GM18951 (cell line): Measurements from ENCODE around the gene TENM3.

ENCODE experiments used
- POLR2A ChIP-seq: IDR thresholded peaks from 4 replicates; pipeline ENCODE4 v1.6.1; 2011; ENCODE audit warnings: mild to moderate bottlenecking; ENCODE audit not compliant: insufficient read length, insufficient read depth; ENCODE audit errors: extremely low read depth
- in situ Hi-C: fragments of 300-500 bp; cut with MboI; formaldehyde crosslinking; loops from one replicate; pipeline ENCODE4 v1.12.0; 2022; ENCODE audit warnings: low sequenced_read_pairs, mixed read lengths, inconsistent platforms; ENCODE audit not compliant: unreplicated experiment

Gene TENM3

DNA sequence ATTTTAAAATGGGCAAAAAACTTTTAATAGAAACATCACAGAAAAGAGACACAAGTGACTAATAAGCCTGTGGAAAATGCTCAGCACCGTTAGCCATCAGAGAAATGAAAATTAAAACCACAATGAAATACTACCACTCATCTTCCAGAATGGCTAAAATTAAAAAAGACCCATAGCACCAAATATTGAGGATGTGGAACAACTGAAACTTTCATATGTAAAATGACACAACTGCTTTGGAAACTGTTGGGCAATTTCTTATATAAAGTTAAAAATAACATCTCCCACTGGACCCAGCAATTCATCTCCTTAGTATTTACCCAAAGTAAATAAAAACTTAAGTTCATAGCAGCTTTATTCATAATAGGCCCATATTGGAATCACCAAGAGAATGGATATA, 94.2 kb downstream of the TENM3 start:
- no peak for TF ChIP-seq POLR2A
- in situ Hi-C loops: no loop called here

DNA sequence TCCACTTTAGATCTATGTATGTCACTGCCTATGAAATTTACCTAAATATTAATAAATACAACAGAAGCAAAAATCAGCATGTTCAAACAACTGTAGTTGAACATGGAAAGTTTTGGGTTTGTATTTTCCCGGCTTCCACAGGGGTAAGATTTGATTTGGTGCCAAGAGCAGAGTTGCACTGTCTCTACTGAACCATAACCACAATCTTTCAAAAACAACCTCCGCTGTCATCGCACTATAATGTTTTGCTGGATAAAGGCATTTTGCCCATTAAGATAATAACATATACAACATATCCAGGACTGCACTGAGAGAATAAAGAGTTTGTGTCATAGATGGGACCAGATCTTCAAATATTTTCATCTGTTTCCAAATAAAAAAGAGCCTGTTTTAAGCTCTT, 94.9 kb downstream of the TENM3 start:
- in situ Hi-C loops: no loop called here
- TF ChIP-seq POLR2A: no peak

GRCh38 chr4:182338746-182339145, 95.5 kb downstream of the TENM3 start:
- in situ Hi-C loops: no loop called here
- TF ChIP-seq POLR2A: no peak

DNA sequence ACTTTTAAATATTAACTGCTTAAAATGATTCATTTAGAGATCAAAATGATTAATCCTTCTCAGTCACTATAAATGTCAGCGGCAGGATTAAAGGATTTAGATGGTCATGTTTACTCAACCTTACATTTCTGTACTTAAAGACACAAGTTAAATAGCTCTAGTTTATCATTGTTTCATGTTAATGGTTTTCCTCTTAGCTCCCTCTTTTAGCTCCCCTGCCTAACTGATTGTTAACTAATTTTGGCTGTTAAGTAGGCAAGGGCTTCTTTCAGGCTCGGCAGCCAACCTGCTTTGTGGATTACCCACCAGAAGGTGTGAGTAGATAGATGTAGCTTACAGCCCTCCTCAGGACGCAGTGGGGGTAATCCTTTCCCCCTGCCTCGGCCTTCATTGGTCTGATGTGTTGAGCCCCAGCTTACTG, 96.0 kb downstream of the TENM3 start:
- no peak for TF ChIP-seq POLR2A
- in situ Hi-C loops: no loop called here

DNA sequence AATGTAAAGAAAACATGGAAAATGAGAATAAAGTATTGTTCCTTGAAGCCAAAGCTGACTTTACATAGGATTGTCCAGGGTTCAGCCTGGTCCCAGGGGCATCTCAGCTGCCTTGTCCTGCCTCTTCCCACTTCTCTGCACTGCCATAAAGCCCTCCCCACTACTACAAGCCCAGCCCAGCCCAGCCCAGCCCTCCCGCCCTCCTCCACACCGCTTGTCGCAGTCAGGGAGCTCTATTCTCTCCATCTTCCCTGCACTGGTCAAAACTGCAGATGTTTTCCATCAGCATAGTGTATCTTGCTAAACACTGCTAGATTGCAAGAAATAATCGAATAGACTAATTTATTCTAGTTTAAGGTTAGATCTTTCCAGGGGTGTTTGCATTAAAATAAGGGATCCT, 100.3 kb downstream of the TENM3 start:
- TF ChIP-seq POLR2A: no peak
- in situ Hi-C loops: no loop called here

GRCh38 chr4:182344968-182345367, 101.8 kb downstream of the TENM3 start:
- in situ Hi-C loops: no loop called here

GRCh38 chr4:182346250-182346649, 103.0 kb downstream of the TENM3 start:
- TF ChIP-seq POLR2A: no peak
- in situ Hi-C loops: no loop called here

More at GRCh38 chr4:182344968-182345367, 101.8 kb downstream of the TENM3 start:
- no peak for TF ChIP-seq POLR2A

- no peak for TF ChIP-seq POLR2A
- in situ Hi-C loops: no loop called here
Measured at GRCh38 chr4:182346675-182347375, 103.6 kb downstream of the TENM3 start.

DNA sequence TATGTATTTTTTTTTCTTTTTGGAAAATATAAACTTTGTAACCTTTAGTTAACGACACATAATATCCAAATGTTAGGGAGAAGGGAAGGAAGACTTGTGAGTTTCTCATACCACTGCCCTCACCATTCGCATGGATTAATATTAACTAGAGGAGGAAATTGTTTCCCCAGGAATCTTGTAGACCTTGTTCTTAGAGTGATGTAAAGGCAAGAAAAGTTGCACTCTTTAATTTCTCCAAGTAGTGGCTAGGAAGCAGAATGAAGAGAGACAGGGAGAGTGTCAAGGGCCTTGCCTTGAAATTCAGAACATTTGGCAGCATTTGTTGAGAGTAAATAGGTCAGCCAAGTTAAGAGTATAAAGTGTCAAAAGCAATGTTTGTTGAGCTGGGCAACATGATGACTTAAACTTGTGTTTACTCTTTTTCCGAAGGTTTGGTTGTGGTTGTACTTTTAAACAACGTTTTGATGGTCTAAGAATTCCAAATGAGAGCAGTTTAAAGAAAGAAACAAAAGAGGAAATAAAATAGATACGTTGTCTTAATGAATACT, 105.7 kb downstream of the TENM3 start:
- in situ Hi-C loops: no loop called here

GRCh38 chr4:182350041-182350440, 106.8 kb downstream of the TENM3 start:
- in situ Hi-C loops: no loop called here
- no peak for TF ChIP-seq POLR2A

More for the DNA sequence above, 105.7 kb downstream of the TENM3 start:
- no peak for TF ChIP-seq POLR2A

GRCh38 chr4:182351485-182351884, 108.3 kb downstream of the TENM3 start:
- in situ Hi-C loops: no loop called here
- no peak for TF ChIP-seq POLR2A

DNA sequence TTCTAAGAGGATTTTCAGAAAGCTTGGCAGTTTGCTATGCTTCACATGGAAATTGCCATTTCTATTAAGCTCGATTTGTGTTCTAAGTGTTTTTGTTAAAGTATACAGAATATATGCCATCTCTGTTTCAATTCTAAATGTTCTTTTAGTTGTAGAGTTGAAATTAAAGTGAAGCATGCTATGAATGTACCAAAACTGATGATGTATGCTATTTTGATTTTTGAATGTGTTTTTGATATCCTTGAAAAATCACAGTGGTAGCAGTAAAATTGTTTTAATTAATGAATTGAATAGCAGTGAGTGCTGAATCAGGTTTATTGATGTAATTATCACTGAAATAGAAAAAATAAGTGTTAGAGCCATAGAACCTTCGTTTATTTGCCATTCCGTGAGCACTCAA, 110.9 kb downstream of the TENM3 start:
- in situ Hi-C loops: no loop called here
- no peak for TF ChIP-seq POLR2A

DNA sequence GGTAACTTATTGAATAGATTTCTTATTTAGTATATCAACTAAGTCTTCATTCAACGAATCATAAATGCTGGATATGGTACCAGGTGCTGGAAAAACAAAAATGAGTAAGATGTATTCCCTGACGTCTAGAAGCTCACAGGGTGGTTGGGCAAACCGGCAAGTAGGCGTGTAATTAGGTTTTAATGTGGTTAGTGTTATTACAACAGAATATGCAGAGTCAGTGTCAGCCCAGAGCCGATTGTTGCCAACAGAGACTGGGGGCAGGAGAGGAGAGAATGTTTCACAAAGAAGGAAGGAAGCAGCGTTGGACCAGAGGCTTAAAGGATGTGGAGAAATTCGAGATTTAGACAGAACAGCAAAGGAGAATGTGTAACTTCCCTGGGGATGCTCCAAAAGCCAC, 111.7 kb downstream of the TENM3 start:
- in situ Hi-C loops: no loop called here

GRCh38 chr4:182367153-182367552, 124.0 kb downstream of the TENM3 start:
- TF ChIP-seq POLR2A: no peak
- in situ Hi-C loops: no loop called here

More for the DNA sequence above, 111.7 kb downstream of the TENM3 start:
- TF ChIP-seq POLR2A: no peak

GRCh38 chr4:182369211-182369610, 126.0 kb downstream of the TENM3 start:
- in situ Hi-C loops: no loop called here
- no peak for TF ChIP-seq POLR2A

- in situ Hi-C loops: no loop called here
- no peak for TF ChIP-seq POLR2A
Measured at GRCh38 chr4:182370491-182370890, 127.3 kb downstream of the TENM3 start.
